Panc1 (cell line): ENCODE results near the gene RPS6KA1. TPM values are rescaled to one million over a fixed set of nuclear protein-coding genes. Genes with fewer than 3 reads are reported as not detected.

Source experiments
- ATAC-seq: fragments of 200-7000 bp; cut with Tn5 transposase; 2 replicates; pipeline ENCODE4 v1.9.1; 2020; ENCODE audit warnings: mild to moderate bottlenecking, moderate library complexity
- BruUV-seq: library from RNA; stranded (reverse); fragments of 400-500 nt; replicated peaks from 2 replicates; lab custom pipeline; 2021; lab: Mats Ljungman, UMichigan
- CTCF ChIA-PET: fragments of 300-600 bp; sonication (Branson Sonifier 250); formaldehyde crosslinking; loops from one replicate; lab custom pipeline; 2022; ENCODE audit warnings: antibody characterized with exemption; lab: Charles Lee
- POLR2A ChIA-PET: fragments of 300-600 bp; sonication (Branson Sonifier 250); formaldehyde crosslinking; loops from one replicate; lab custom pipeline; 2022; ENCODE audit warnings: antibody characterized with exemption; lab: Charles Lee
- DNase-seq: peaks from one replicate; pipeline ENCODE4 v3.0.0-alpha.2; 2010; ENCODE audit warnings: low read depth, low spot score
- H3K27ac ChIP-seq: 2 replicates; pipeline ENCODE4 v1.5.1; 2011; ENCODE audit warnings: mild to moderate bottlenecking, low read length, inconsistent platforms
- H3K27me3 ChIP-seq: fragments of 200-500 bp; sonication (Bioruptor generic); 2 replicates; pipeline ENCODE4 v1.6.0; 2014; ENCODE audit warnings: low read length, inconsistent platforms; ENCODE audit not compliant: control insufficient read depth, insufficient read depth
- H3K36me3 ChIP-seq: fragments of 200-500 bp; sonication (Bioruptor generic); 2 replicates; pipeline ENCODE4 v1.5.1; 2014; ENCODE audit warnings: inconsistent platforms, mild to moderate bottlenecking, low read length, moderate library complexity; ENCODE audit not compliant: control insufficient read depth, insufficient read depth
- H3K4me1 ChIP-seq: 2 replicates; pipeline ENCODE4 v1.5.1; 2011; ENCODE audit warnings: inconsistent platforms, mild to moderate bottlenecking, low read length, moderate library complexity; ENCODE audit not compliant: control insufficient read depth, insufficient read depth
- H3K4me3 ChIP-seq, 2 experiments: 2 replicates each; pipeline ENCODE4 v1.5.1; 2011 to 2012; ENCODE audit warnings: low read depth in 2 of 2, low read length in 2 of 2, mild to moderate bottlenecking in 2 of 2, inconsistent platforms in 1 of 2, moderate library complexity in 1 of 2
- H3K9me3 ChIP-seq: fragments of 200-500 bp; sonication (Bioruptor generic); 2 replicates; pipeline ENCODE4 v1.5.1; 2014; ENCODE audit warnings: low read depth, mild to moderate bottlenecking, inconsistent platforms, low read length, moderate library complexity; ENCODE audit not compliant: control insufficient read depth, insufficient read depth
- CTCF ChIP-seq: fragments of 450-650 bp; IDR thresholded peaks from 2 replicates; pipeline ENCODE4 v1.5.1; 2017; ENCODE audit warnings: mild to moderate bottlenecking
- POLR2AphosphoS5 ChIP-seq: IDR thresholded peaks from 2 replicates; pipeline ENCODE4 v1.6.1; 2012; ENCODE audit warnings: mild to moderate bottlenecking, low read depth, low read length, moderate library complexity
- REST ChIP-seq, 2 experiments: IDR thresholded peaks; 2 replicates each; pipeline ENCODE4 v1.6.1; 2011 to 2012; ENCODE audit warnings: low read depth in 2 of 2, control low read depth in 1 of 2, low read length in 1 of 2, mild to moderate bottlenecking in 1 of 2, moderate library complexity in 1 of 2; ENCODE audit not compliant: insufficient read depth in 1 of 2
- SIN3A ChIP-seq: IDR thresholded peaks from 2 replicates; pipeline ENCODE4 v1.6.1; 2012; ENCODE audit warnings: low read depth, mild to moderate bottlenecking, low read length, moderate library complexity, borderline replicate concordance; ENCODE audit not compliant: insufficient read depth
- TCF7L2 ChIP-seq: IDR thresholded peaks from 2 replicates; pipeline ENCODE4 v1.6.1; 2011; ENCODE audit warnings: mild to moderate bottlenecking, low read depth, low read length, inconsistent platforms
- in situ Hi-C: cut with HindIII; loops from 2 replicates; pipeline ENCODE4 v1.10.0; 2016; ENCODE audit warnings: low sequenced_read_pairs, low pct_unique_long_range_greater_than_20kb
- intact Hi-C: fragments of 100-400 bp; cut with micrococcal nuclease; formaldehyde crosslinking; loops from one replicate; pipeline ENCODE4 v1.10.0; 2022; ENCODE audit not compliant: unreplicated experiment
- total RNA-seq: library from RNA; stranded (reverse); gene quantifications from one replicate; pipeline ENCODE4 v1.2.1, GENCODE V29; 2021; ENCODE audit not compliant: unreplicated experiment

The RPS6KA1 gene
- total RNA-seq, 1 experiment from 2014 or later = 44.0 TPM

DNA sequence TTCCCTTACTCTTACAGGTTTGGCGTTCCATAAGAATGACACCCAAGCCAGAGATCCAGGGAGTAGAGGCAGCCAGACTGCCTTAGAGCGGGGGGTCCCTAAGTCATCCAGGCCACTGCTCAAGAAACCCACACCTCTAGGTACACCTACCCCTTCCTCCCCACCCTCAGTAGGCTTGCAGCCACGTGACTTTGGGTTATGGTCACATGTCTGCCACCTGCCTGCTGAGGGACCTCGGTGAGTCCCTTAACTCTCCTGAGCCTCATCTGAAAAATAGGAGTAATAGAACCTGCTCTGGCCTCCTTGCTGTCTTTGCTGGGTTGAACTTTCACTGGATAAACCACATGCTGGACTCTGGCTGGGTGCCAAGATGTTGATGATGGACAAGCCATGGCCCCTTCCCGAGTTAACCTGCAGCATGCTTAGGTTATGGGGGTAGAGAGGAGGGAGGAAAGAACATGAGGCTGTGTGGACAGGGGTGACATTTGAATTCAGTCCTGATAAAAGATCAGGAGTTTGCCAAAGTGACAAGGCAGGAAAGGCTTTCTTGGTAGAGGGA is 4.5 kb downstream of the RPS6KA1 start:
- in situ Hi-C loops = no loop called here
- POLR2A ChIA-PET = no interaction called here

GRCh38 chr1:26535201-26535600 is 5.6 kb downstream of the RPS6KA1 start:
- Histone ChIP-seq H3K27me3 (no peaks in the 10 kb centered on the region), H3K4me1 (peaks cover 17% of the 10 kb centered on the region), H3K36me3 (no peaks in the 10 kb centered on the region; the same call in 1 of the 2 replicates), H3K27ac (no peak overlapping the region), H3K9me3 (no peaks in the 10 kb centered on the region), H3K4me3 (no peak overlapping the region)
- intact Hi-C loops (loop anchor here (10.0 kb wide), 1 partner anchor 60 kb away; the partner anchor contains the start of gene HMGN2), in situ Hi-C loops (no loop called here)
- ATAC-seq (no peak), DNase-seq (no peak)
- no TSS peak for BruUV-seq
- CTCF ChIA-PET = no interaction called here
- no peak for TF ChIP-seq TCF7L2
- TF ChIP-seq POLR2AphosphoS5 = no peak
- TF ChIP-seq SIN3A = no peak
- no peak for TF ChIP-seq CTCF
- no peak for TF ChIP-seq REST (IDR thresholded peaks at IDR 0.05; ENCODE audit: insufficient read depth in 1 of 2, low read depth in 2 of 2, low read length in 1 of 2)
- POLR2A ChIA-PET = interaction anchor here (0.6 kb wide), 1 partner anchor 32 kb away, joined by 5 read pairs; no protein-coding TSS in a partner anchor

More for the DNA sequence above, 4.5 kb downstream of the RPS6KA1 start:
- ATAC-seq = no peak
- Histone ChIP-seq H3K4me1 (peaks cover 19% of the 10 kb centered on the region), H3K27ac (no peak overlapping the region), H3K9me3 (no peaks in the 10 kb centered on the region), H3K27me3 (no peaks in the 10 kb centered on the region), H3K4me3 (no peak overlapping the region), H3K36me3 (no peaks in the 10 kb centered on the region; the same call in 1 of the 2 replicates)
- no peak for DNase-seq
- intact Hi-C loops = loop anchor here (10.0 kb wide), 1 partner anchor 59 kb away; the partner anchor contains the start of gene HMGN2
- CTCF ChIA-PET = interaction anchor here (0.6 kb wide), 1 partner anchor 269 kb away, joined by 6 read pairs; no protein-coding TSS in a partner anchor
- no TSS peak for BruUV-seq
- no peak for TF ChIP-seq REST (IDR thresholded peaks at IDR 0.05; ENCODE audit: insufficient read depth in 1 of 2, low read depth in 2 of 2, low read length in 1 of 2)
- TF ChIP-seq POLR2AphosphoS5 = no peak
- TF ChIP-seq TCF7L2 = no peak
- no peak for TF ChIP-seq CTCF
- no peak for TF ChIP-seq SIN3A
